ENCODE measurements around the gene PCDHB7.
"Not testable (repeated sequence)": the region's sequence is repeated elsewhere in the genome, so short reads cannot be mapped to it uniquely, and the experiment has no call there.

- TF ChIP-seq CTCF (conservative IDR thresholded peaks at IDR 0.05; ENCODE audit: low read length); EZH2phosphoT487 (IDR thresholded peaks at IDR 0.05; ENCODE audit: borderline replicate concordance, low read depth, low read length): not testable (repeated sequence)
These were observed 48.9 kb upstream of the PCDHB7 start for GRCh38 chr5:141123396-141124135.

Measured in OCI-LY7 (cell line).